ENCODE data around the gene GUCD1.

DNA sequence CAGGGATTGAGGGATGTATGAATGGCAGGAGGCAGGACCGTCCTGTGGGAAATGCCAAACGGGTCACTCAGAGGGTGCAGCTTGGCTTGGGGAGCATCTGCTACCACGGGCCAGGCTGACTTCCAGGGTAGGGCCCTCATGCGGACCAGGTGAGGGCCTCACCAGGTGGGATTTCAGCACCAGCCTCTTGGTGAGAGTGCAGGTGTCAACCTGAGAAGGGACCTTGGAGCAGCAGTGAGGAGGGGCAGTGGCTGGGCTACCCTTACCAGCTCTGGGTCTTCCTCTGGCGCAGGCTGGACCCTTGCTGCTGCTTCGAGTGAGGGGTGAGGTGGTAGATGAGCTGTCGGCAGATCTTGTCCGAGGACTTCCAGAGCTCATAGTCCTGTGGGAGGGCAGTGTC, 33.0 kb upstream of the GUCD1 start:
- TF ChIP-seq, protein P1, sequence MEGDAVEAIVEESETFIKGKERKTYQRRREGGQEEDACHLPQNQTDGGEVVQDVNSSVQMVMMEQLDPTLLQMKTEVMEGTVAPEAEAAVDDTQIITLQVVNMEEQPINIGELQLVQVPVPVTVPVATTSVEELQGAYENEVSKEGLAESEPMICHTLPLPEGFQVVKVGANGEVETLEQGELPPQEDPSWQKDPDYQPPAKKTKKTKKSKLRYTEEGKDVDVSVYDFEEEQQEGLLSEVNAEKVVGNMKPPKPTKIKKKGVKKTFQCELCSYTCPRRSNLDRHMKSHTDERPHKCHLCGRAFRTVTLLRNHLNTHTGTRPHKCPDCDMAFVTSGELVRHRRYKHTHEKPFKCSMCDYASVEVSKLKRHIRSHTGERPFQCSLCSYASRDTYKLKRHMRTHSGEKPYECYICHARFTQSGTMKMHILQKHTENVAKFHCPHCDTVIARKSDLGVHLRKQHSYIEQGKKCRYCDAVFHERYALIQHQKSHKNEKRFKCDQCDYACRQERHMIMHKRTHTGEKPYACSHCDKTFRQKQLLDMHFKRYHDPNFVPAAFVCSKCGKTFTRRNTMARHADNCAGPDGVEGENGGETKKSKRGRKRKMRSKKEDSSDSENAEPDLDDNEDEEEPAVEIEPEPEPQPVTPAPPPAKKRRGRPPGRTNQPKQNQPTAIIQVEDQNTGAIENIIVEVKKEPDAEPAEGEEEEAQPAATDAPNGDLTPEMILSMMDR (IDR thresholded peaks at IDR 0.05; ENCODE audit: low read length), result no peak
- TF ChIP-seq EZH2 (IDR thresholded peaks at IDR 0.05; ENCODE audit: borderline replicate concordance, low read length), result no peak

Data from OCI-LY1 (cell line).